Measurements from ENCODE around the gene TUBGCP5. TPM values are rescaled to one million over a fixed set of nuclear protein-coding genes. Genes with fewer than 3 reads are reported as not detected.

Gene TUBGCP5
- total and polyA plus RNA-seq, 10 donors = 4.6 to 27.5 (median 18.5) TPM

DNA sequence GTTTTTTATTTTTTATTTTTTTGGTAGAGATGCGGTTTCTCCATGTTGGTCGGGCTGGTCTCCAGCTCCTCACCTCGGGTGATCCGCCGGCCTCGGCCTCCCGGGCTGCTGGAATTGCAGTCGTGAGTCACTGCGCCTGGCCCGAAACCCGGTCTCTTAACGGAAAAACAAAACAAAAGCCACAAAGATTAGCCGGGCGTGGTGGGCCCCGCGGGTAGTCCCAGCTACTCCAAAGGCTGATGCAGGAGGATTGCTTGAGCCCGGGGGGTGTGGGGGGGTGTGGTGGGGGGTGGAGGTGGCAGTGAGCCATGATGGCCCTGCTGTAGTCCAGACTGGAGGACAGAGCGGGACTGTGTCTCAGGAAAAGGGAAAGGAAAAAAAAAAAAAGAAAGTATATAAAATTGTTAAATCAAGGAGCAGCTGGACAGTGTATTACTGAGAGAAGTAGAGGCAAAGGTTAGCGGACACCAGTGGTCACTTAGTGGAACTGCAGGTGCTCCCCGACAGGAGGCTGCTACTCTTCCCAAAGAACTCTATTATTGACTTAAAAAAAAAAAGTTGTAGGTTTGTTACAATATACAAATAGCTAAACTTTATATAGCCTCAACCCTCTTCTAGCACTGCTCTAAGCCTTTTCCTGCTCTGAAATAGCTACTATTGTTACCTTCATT is 30.3 kb upstream of the TUBGCP5 start:
- Histone ChIP-seq H3K27ac (no peak overlapping the region), H3K36me3 (no peaks in the 10 kb centered on the region), H3K27me3 (replicated peaks in 1 of 7) (peaks cover 0 to 36% (median 0%) of the 10 kb centered on the region in 7 donors), H3K4me3 (no peak overlapping the region), H3K4me1 (no peaks in the 10 kb centered on the region), H3K9me3 (peaks cover 0 to 30% (median 12%) of the 10 kb centered on the region in 8 donors)
- WGBS, 5 donors = 93% methylated on average over 20 of the region's 20 CpGs
- TF ChIP-seq POLR2A (IDR thresholded peaks at IDR 0.05) = no peak
- TF ChIP-seq POLR2AphosphoS5 (IDR thresholded peaks at IDR 0.05) = no peak
- TF ChIP-seq, protein P1, sequence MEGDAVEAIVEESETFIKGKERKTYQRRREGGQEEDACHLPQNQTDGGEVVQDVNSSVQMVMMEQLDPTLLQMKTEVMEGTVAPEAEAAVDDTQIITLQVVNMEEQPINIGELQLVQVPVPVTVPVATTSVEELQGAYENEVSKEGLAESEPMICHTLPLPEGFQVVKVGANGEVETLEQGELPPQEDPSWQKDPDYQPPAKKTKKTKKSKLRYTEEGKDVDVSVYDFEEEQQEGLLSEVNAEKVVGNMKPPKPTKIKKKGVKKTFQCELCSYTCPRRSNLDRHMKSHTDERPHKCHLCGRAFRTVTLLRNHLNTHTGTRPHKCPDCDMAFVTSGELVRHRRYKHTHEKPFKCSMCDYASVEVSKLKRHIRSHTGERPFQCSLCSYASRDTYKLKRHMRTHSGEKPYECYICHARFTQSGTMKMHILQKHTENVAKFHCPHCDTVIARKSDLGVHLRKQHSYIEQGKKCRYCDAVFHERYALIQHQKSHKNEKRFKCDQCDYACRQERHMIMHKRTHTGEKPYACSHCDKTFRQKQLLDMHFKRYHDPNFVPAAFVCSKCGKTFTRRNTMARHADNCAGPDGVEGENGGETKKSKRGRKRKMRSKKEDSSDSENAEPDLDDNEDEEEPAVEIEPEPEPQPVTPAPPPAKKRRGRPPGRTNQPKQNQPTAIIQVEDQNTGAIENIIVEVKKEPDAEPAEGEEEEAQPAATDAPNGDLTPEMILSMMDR (IDR thresholded peaks at IDR 0.05 in 8 of 11, conservative IDR thresholded peaks at IDR 0.05 in 3 of 11) = no peak
- intact Hi-C loops (cut with DNase I; ENCODE audit: low total_unique reads) = no loop called here
- DNase-seq = no peak

DNA sequence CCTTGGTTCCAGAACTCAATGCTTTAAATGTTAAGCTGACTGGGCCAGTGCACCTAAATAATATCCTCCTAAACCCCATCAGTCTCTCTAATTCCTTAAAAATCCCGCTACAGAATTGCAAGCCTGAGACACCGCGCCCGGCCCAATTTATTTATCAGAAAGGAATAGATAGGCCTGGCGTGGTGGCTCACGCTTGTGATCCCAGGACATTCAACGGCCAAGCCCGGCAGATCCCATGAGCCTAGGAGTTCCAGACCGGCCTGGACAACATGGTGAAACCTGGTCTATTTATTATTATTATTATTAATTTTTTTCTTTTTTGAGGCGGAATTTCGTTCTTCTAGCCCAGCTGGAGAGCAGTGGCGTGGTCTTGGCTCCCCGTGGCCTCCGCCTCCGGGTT is 28.0 kb upstream of the TUBGCP5 start:
- H3K27me3 ChIP-seq (replicated peaks in 1 of 7) = peaks cover 0 to 18% (median 0%) of the 10 kb centered on the region in 7 donors
- H3K9me3 ChIP-seq = peaks cover 0 to 35% (median 18%) of the 10 kb centered on the region in 8 donors
- H3K36me3 ChIP-seq = no peaks in the 10 kb centered on the region
- DNase-seq = no peak
- intact Hi-C loops (cut with DNase I; ENCODE audit: low total_unique reads) = no loop called here
- H3K4me1 ChIP-seq = no peaks in the 10 kb centered on the region
- 93 to 97% (median 96%) methylated on average over 15 of the region's 15 CpGs for WGBS, 5 donors
- no peak for TF ChIP-seq POLR2AphosphoS5 (IDR thresholded peaks at IDR 0.05)
- TF ChIP-seq POLR2A (IDR thresholded peaks at IDR 0.05) = no peak
- TF ChIP-seq, protein P1 (IDR thresholded peaks at IDR 0.05 in 8 of 11, conservative IDR thresholded peaks at IDR 0.05 in 3 of 11) = no peak
- H3K27ac ChIP-seq = no peak overlapping the region
- H3K4me3 ChIP-seq = no peak overlapping the region

DNA sequence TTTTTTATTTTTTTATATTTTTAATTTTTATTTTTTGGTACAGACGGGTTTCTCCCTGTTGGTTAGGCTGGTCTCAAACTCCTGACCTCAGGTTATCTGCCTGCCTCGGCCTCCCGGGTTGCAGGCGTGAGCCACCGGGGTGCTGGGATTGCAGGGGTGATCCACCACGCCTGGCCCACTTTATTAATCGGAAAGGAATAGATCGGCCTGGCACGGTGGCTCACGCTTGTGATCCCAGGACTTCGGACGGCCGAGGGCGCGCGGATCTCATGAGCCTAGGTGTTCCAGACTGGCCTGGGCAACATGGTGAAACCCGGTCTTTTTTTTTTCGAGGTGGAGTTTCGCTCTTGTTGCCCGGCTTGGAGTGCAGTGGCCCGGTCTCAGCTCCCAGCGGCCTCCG is 26.5 kb upstream of the TUBGCP5 start:
- no peaks in the 10 kb centered on the region for H3K4me1 ChIP-seq
- H3K9me3 ChIP-seq = peaks cover 0 to 45% (median 23%) of the 10 kb centered on the region in 8 donors
- no peaks in the 10 kb centered on the region for H3K36me3 ChIP-seq
- peaks cover 0 to 4% (median 0%) of the 10 kb centered on the region in 7 donors for H3K27me3 ChIP-seq (replicated peaks in 1 of 7)
- TF ChIP-seq POLR2AphosphoS5 (IDR thresholded peaks at IDR 0.05) = no peak
- no peak for TF ChIP-seq POLR2A (IDR thresholded peaks at IDR 0.05)
- TF ChIP-seq, protein P1 (IDR thresholded peaks at IDR 0.05 in 8 of 11, conservative IDR thresholded peaks at IDR 0.05 in 3 of 11) = no peak
- no peak for DNase-seq
- 91 to 97% (median 93%) methylated on average over 23 of the region's 23 CpGs for WGBS, 5 donors
- H3K27ac ChIP-seq = no peak overlapping the region
- intact Hi-C loops (cut with DNase I; ENCODE audit: low total_unique reads) = no loop called here
- H3K4me3 ChIP-seq = no peak overlapping the region

DNA sequence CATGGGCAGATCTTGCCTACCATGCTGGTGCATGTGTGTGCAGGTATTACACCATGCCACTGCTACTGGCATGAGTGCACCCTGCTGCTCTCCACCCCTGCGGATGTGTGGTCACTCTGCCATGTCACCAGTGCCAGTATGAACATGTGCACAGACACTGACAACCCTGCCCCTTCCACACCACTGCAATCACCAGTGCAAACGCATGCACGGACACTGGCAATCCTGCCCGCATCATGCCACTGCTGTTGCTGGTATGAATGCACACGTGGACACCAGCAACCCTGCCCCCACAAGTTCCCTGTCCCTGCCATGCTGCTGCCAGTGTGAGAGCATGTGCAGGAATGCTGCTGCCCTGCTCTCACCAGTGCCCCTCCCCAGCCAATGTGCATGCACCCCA is 24.8 kb upstream of the TUBGCP5 start:
- H3K4me1 ChIP-seq = no peaks in the 10 kb centered on the region
- intact Hi-C loops (cut with DNase I; ENCODE audit: low total_unique reads) = no loop called here
- WGBS, 5 donors = 77 to 85% (median 82%) methylated on average over 4 to 5 of the region's 5 CpGs
- DNase-seq = no peak
- no peaks in the 10 kb centered on the region for H3K36me3 ChIP-seq
- H3K9me3 ChIP-seq = peaks cover 0 to 45% (median 23%) of the 10 kb centered on the region in 8 donors
- no peak overlapping the region for H3K27ac ChIP-seq
- H3K4me3 ChIP-seq = no peak overlapping the region
- no peaks in the 10 kb centered on the region for H3K27me3 ChIP-seq (replicated peaks in 1 of 7)
- no peak for TF ChIP-seq POLR2AphosphoS5 (IDR thresholded peaks at IDR 0.05)

All from spleen (tissue), 11 donors.